Bone marrow (tissue), 2 donors: ENCODE measurements around the gene PRSS33.

Experiments
- DNase-seq, 2 donors: peaks; one replicate each; lab custom pipeline; 2025; lab: John Stamatoyannopoulos, UW

PRSS33 gene

GRCh38 chr16:2777231-2777902, 10.0 kb downstream of the PRSS33 start, which contains the start of gene ELOB:
TSS of gene ELOB (minus strand) at chr16:2777280. CDS start at chr16:2777239, 41 bp downstream.
- DNase-seq = peak; percentile 49 to 91

- DNase-seq = peak in 1 of 2 donors; percentile 56
These were observed 10.7 kb downstream of the PRSS33 start for GRCh38 chr16:2776500-2777139.

GRCh38 chr16:2775765-2776499, 11.4 kb downstream of the PRSS33 start:
- DNase-seq = no peak

GRCh38 chr16:2775131-2775716, 12.1 kb downstream of the PRSS33 start:
- no peak for DNase-seq

- no peak for DNase-seq
These were observed 13.0 kb downstream of the PRSS33 start for GRCh38 chr16:2774161-2774891.

- no peak for DNase-seq
These were observed 14.0 kb downstream of the PRSS33 start for GRCh38 chr16:2773188-2773968.

GRCh38 chr16:2771496-2772402, 15.6 kb downstream of the PRSS33 start:
- DNase-seq = no peak

- no peak for DNase-seq
These were observed 17.1 kb downstream of the PRSS33 start for GRCh38 chr16:2770057-2770951.

- DNase-seq = no peak
These were observed 17.7 kb downstream of the PRSS33 start for GRCh38 chr16:2769675-2770056.

GRCh38 chr16:2769100-2769529, 18.2 kb downstream of the PRSS33 start:
- no peak for DNase-seq

GRCh38 chr16:2768403-2769089, 18.8 kb downstream of the PRSS33 start:
- no peak for DNase-seq

GRCh38 chr16:2767891-2768290, 19.5 kb downstream of the PRSS33 start:
- DNase-seq = no peak

GRCh38 chr16:2767140-2767731, 20.1 kb downstream of the PRSS33 start:
- no peak for DNase-seq

GRCh38 chr16:2766430-2767139, 20.8 kb downstream of the PRSS33 start:
- DNase-seq = no peak

- DNase-seq = no peak
These were observed 21.6 kb downstream of the PRSS33 start for GRCh38 chr16:2765462-2766404.

GRCh38 chr16:2764718-2765117, 22.6 kb downstream of the PRSS33 start:
- DNase-seq = no peak
